ENCODE data around the gene IWS1.
"Not testable (repeated sequence)": the region's sequence is repeated elsewhere in the genome, so short reads cannot be mapped to it uniquely, and the experiment has no call there.

Gene IWS1

DNA sequence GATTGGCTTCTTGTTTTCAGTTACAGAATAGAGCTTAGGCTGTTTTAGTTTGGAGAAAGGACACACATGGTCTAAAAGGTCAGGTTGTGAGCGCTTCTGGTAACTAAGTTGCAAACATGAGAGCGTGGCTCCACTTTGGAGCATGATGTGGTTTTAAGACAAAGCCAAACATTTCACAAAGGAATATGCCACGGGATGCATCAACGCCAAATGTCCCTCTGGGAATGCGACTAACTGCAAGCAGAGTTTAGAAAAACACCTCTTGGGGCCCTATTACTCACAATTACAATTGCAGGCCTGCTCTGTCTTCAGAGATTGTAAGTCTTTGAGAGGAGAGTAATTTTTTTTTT, 34.6 kb upstream of the IWS1 start:
- DNase-seq (ENCODE audit: low read depth in 2 of 2), result no peak

DNA sequence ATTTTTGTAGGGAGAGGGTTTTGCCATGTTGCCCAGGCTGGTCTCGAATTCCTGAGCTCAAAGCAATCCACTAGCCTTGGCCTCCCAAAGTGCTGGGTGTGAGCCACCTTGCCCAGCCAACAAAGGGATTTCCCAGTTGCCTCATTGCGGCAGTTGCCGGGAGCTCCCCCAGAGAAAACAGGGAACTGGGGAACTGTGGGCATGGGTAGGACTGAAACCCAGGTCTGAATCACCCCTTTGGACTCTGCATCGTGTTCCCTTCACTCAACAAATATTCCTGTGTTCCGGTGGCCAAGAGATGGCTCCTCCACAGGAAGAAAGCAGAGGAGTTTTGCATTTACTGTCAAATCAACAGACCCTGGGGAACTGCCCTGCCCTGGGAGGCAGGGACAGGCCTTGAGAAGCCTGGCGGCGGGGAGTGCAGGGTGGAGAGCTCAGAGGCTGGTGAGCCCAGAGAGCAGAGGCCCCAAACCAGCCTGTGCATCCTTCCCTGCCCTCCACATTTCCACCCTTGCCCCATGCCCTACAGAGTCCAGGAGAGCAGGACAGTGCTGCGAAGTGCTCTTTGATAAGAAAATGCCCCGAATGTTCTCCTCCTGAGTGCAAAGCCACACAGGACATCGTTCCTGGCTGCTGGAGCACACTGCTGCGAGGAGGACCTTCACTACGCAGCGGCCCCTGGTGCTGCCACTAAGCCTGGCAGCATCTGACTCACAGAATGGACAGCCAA, 34.1 kb upstream of the IWS1 start:
- no peak for DNase-seq (ENCODE audit: low read depth in 2 of 2)

DNA sequence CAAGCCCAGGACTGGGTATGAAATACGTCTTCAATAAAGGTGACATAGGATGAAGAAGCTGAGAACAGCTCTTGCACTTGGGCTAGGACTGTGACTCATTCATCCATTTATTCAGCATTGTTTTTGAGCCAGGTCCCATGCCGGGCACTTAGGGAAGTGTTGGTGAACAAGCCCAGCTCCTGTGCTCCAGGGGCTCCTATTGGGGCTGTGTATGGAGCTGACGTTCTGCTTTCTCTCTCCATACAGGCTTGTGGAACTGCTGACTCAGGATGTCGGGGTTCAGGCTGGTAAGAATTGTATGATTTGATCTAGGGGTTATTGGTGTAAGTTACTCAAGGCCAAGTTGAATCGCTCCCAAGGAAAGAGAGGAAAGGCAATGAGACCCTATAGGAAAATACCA, 33.2 kb upstream of the IWS1 start:
- no peak for DNase-seq (ENCODE audit: low read depth in 2 of 2)

DNA sequence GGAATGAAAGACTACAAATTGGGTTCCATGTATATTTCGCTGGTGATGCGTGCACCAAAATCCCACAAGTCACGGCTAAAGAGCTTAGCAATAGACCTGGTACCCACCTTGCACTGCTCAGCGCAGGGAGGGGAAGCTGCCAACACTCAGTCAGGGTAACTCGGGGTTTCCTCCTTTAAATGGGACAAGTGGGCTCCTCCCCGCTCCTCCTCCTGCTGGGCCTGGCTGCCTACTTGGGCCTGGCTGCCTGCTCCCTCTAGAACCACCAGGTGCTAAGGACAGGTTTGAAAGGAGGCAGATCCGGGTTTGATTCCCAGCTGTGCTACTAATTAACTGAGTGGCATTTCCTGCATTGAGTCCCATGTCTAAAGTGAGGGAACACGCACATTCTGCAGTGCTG, 32.6 kb upstream of the IWS1 start:
- no peak for DNase-seq (ENCODE audit: low read depth in 2 of 2)

DNA sequence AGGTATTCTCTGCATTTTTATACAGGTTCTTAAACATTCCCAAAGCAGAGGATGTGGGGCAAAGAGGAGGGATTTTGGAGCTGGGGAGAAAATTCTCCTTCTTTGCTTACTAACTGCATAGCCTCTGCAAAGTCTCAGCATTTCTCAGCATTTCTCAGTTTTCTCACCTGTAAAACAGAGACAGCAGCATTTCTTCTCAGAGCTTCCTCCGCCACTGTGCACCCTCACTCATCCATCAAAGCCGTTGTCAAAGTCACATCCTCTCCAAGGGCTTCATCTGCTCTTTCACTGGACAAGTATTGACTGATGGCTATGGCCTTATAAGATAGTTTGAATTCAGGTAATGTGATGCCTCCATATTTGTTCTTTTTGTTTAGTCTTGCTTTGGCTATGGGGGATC, 26.6 kb upstream of the IWS1 start:
- no peak for DNase-seq (ENCODE audit: low read depth in 2 of 2)

DNA sequence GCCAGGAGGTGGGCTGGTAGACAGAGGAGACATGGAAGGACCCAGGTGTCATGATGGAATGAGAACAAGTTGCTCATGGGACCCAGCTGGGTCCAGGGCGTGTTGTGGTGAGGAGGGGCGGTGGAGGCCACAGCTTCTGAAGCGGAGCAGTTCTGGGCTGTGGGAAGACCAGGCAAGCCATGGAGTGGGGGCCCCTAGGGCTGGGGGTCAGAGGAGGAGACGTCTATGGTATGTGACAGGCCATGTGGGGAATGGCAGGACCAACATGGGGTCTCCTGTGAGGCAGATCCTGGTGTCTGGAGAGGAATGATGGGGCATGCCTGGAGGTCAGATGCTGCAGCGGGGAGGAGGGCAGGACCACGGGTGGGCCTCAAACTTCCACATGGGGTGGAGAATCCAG, 26.0 kb upstream of the IWS1 start:
- no peak for DNase-seq (ENCODE audit: low read depth in 2 of 2)

DNA sequence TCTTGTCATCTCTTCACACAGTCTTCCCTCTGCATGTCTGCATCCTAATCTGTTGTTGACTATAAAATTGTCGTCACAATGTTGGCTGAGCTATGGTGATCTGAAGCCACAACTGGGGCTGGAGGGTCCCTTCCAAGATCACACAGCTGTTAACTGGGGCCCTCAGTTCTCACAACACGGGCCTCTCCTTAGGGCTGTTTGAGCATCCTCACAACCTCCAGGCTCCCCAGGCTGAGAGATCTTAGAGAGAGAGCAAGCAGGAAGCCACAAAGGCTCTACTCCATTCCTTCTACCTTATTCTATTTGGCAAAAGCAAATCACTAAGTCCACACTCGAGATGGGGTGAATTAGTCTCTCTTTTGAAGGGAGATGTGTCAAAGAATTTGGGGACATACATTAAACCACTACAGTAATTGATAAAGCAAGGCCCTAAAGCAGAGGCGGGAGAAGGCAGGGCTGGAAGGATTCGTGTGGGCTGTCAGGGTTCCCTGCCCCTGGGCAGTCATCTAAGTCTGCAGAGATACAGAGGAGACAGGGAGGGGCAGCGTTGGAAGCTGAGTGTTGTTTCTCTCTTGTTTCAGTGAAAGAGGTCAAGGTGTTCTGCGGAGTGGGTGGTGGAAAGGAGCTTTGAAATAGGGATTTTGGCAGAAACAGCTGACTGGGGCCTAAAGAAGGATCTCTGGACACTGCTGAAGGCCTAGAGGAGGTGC, 25.1 kb upstream of the IWS1 start:
- no peak for DNase-seq (ENCODE audit: low read depth in 2 of 2)

DNA sequence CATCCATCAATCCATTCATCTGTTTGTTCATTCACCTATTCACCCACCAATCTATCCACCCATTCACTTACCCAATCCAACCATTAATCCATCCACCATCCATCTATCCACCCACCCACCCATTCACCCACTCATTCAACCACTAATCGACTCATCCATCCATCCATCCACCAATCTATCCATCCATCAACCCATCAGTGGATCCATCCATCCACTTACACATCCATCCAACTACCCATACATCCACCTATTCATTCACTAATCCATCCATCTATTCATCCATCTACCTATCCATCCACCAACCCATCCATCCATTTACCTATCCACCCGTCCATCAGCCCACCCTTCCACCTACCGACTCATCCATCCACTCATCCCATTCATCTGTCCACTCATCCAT, 20.5 kb upstream of the IWS1 start:
- DNase-seq (ENCODE audit: low read depth in 2 of 2), result no peak

DNA sequence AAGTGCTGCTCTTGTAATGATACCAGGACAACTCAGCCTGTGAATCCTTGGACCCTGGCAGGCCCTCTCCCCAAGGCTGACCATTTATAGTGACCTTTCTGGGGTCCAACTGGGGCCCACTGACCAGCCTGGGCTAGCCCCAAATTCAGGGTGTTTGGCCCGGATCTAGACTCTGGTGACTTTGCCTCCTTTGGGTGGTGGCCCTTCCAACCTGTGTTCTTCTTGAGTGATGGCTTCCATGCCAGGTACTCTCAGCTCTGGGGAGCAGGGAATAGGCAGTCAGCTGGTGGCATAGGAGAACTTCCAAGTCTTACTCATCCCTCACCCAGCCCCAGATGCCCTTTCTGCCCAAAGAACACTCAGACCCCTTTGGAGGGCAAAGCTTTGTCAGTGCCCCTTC, 19.5 kb upstream of the IWS1 start:
- no peak for DNase-seq (ENCODE audit: low read depth in 2 of 2)

DNA sequence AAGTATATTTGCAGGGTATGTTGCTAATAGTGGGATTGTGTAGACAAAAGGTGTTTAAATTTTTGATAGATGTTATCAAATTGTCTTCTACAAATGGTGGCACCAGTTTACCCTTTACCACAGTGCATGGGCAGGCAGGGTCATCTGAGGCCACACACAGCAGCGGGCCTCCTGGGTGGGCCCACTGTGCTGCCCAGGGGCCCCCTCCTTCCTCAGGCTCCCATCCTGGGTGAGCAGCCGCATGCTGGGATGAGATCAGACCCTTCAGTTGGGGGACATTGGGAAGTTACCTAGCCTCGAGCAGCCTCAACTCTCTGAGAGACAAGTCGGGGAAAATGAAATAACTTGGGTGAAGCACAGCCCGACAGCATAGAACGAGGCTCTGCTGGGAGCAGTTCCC, 18.9 kb upstream of the IWS1 start:
- DNase-seq (ENCODE audit: low read depth in 2 of 2), result no peak

DNA sequence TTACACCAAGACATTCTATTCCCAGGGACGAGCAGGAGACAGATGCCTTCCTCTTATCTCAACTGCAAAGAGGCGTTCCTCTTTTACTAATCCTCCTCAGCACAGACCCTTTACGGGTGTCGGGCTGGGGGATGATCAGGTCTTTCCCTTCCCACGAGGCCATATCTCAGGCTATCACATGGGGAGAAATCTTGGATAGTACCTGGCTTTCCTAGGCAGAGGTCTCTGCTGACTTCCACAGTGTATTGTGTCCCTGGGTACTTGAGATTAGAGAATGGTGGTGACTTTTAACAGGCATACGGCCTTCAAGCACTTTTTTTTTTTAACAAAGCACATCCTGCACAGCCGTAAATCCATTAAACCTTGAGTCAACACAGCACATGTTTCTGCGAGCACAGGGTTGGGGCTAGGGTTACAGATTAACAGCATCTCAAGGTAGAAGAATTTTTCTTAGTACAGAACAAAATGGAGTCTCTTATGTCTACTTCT, 16.8 kb upstream of the IWS1 start:
- not testable (repeated sequence) for DNase-seq (ENCODE audit: low read depth in 2 of 2)

DNA sequence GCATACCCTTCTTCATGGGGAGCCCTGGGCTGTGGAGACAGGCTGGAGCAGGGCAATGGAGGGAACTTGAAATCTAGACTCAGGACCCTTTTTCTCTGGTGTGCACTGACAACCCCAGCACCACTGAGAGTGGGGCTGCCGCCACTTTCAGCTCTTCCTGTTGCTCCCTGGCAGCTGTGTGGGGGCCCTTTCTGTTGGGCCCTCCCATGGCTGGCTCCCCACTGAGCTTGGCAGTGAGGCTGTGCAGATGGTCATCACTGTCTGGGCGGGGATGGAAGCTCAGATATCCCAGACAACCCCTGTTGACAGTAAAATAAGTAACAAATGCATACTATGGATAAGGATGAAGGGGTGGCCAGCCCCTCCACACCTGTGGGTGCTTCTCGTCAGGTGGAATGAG, 15.9 kb upstream of the IWS1 start:
- DNase-seq (ENCODE audit: low read depth in 2 of 2), result no peak

DNA sequence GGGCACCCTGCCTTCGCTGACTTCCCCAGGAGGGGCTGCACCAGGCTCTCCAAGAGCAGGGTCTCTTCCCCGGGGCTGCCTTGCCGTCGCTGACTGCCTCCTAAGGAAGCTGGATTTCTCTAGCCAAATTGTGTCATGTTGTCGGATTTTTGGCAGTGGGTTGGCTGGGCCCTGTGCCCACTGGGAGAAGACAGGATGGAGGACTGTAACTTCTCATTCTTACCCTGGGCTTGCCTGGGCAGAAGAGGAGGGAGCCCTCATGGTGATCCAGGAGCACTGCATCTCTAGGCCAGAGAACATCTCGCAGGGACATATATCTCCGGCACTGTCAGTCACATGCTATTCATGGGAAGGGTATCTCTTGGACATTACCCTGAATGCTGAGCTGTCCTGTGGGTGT, 15.5 kb upstream of the IWS1 start:
- no peak for DNase-seq (ENCODE audit: low read depth in 2 of 2)

DNA sequence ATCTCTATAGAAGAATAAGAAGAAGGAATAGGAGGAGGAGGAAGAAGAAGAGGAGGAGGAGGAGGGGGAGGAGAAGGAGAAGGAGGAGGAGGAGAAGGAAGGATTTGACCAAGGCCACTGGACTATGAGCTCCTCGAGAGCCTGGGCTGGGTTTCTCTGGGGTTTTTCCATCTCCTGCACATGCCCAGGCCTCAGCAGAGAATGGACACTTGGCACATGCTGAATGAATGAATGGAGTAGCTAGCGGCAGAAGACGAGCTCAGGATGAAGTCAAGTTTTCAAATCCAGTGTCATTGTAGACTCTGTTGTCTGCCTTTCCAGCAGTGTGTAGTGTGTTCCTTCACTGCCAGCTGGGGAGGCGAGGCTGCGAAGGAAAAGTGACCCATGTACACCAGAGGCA, 11.4 kb upstream of the IWS1 start:
- DNase-seq (ENCODE audit: low read depth in 2 of 2), result no peak

DNA sequence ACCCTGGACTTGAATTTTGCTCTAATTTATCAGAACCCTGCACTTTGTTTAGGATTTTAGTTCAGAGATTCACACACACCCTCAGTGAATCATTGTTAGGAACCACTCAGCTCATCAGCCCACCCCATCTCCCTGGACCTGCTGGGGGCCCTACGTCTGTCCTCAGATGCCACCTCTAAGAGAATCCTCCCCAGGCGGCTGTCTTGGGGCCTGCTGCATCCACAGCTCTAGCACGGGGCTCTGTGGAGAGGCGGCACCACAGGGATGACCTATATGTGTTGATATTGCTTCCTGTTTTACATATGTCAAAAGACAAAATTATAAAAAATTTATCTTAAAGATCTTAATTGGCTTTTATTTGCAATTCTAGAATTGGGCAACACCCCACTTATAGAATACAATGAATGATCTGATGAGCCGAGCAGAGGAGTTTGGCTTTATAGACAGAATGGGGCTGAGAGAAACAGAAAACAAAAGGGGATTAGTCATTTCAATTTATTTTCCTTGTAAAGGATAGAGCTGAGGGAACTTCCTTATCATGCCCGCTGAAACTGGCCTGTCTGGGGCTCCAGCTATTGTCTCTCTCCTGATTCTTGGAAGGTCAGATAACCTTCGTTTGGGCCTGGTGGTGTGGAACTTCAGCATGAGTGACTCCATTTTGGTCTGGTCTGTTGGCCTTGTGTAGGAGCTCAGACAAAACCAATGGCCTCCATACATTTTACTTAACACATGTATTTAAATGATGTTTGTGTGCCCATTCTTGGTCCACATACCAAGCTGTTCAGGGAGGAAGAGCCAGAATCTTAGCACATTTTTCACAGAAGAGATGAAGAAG, 10.6 kb upstream of the IWS1 start:
- no peak for DNase-seq (ENCODE audit: low read depth in 2 of 2)

DNA sequence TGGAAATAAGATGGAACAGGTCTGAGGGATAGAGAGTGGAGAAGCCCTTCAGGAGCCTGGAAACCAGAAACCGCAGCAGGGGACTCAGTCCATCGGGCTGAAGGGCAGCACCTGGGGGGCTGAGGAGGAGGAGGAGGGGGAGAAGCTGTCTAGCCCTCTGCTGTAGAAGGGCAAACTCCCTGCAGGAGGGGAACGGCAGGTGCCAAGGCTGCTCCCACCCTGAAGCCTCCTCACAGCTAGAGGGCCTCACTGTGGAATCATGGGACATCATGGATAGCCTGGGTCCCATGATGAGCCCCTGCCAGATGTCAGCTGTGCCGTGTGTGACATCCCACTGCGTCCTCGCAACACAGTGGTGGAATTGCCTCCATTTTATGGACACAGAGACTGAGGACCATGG, 9.6 kb upstream of the IWS1 start:
- DNase-seq (ENCODE audit: low read depth in 2 of 2), result no peak

DNA sequence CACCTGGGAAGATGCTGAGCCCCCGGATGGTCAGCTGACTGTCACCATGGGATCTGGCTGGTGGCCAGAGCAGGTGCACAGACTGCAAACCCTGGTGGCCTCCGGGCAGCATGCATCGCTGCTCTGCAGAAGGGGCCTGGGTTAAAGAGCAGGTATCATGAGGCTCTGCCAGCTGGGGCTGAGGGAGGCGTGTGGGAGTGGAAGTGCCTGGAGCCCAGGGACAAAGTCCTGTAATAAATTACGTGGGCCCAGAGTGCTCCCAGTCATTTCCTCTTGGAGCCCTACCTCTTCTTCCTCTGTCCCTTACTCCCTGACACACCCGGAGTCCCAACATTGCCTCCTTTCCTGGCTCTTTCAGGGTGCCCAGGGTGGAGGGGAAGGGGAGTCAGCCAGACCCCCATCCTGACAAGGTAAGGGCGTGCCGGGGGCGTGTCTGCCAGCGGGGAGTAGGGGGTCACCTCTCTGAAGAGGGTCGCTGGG, 9.2 kb upstream of the IWS1 start, which contains the start of gene MYO7B:
Gene MYO7B, plus strand, starts transcription at position 262 of the 480 bp plus-strand sequence. CDS start 24,040 bp downstream, outside the sequence.
- no peak for DNase-seq (ENCODE audit: low read depth in 2 of 2)

DNA sequence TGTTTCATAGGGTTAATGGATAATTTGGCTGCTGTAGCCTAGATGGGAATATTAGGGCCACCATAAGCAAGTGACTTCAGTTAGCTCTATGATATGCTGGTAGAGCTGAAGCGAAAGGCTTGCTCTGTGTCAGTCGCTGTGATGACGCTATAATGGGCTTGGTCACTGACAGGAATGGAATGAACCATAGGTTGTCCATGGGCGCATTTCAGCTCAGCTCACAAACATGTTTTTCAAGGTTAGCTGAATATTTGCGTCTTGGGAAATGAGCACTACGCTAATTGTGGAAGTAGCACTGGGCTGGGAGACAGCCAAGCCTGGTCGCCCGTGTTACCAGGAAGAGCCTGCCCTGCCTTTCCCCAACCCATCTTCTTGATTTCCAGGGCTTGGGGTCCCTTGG, 6.0 kb upstream of the IWS1 start:
- no peak for DNase-seq (ENCODE audit: low read depth in 2 of 2)

DNA sequence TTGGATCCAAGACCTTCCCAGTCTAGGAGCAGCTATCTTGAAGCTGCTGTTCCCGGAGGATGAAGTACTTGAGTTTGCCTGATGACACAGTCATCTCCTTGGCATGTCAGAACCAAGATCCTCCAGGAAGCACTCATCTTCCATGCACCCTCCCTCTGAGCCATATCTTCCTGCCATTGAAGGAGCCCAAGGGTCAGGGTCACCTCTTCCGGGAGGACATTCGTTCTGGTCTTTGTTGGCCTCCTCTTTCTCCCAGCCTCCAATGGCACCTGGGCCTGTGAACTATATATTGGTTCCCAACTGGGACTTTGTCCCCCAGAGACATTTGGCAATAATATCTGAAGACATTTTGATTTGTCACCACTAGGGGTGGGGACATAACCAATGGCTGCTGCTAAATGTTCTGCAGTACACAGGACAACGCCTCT, 4.9 kb upstream of the IWS1 start:
- no peak for DNase-seq (ENCODE audit: low read depth in 2 of 2)

DNA sequence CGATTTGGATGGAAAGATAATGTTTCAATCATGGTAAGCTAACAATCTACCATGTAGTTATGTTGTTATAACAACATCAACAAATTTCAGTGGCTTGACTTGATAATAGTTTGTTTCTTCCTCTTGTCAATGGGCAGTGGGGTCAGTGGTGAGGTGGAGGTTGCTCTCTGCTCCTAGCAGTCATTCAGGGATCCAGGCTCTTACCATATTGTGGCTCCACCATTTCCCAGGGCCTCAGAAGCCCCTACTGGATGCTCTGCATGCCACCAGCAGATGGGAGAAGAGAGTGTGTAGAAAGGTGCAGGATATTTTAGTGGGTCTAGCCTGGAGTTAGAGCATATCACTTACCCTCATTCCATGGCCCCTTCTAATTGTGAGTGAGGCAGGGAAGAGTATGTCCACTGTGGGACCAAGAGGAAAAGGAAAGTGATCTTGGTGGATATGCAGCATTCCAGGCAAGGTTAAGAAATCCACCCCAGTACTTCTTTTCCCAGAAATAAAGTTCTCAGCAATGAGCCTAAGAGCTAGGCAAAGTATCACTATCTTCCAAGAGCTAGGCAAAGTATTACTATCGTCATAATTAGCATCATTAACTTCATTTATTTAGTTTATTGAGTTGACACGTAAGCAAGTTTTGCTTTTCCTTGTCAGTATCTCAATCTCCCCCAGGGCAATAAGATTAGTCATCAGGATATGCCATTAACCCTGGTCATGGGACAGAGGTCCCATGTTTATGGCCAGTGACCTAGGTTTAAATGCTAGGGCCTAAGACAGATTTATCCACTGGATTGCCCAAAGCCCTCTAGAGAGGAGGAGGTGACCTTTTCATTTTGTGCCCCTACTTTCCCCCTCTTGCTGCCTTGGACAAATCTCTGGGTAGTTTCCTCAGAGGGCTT, 4.2 kb upstream of the IWS1 start:
- DNase-seq (ENCODE audit: low read depth in 2 of 2), result no peak

DNA sequence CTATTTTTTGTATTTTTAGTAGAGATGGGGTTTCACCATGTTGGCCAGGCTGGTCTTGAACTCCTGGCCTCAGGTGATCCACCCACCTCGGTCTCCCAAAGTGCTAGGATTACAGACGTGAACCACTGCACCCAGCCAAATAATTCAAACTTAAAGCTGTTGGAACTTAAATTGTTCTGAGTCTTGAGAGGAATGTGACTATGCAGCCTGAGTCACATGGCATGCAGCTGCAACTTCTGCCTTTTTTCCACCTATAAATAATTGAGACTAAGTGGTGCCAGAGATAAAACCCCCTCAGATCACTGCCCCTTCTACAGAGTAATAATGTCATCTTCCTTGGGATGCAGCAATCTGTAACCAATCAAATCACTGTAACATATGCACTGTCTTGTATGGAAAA, 3.1 kb upstream of the IWS1 start:
- DNase-seq (ENCODE audit: low read depth in 2 of 2), result not testable (repeated sequence)
